Measurements from ENCODE around the gene DPH1.

DNA sequence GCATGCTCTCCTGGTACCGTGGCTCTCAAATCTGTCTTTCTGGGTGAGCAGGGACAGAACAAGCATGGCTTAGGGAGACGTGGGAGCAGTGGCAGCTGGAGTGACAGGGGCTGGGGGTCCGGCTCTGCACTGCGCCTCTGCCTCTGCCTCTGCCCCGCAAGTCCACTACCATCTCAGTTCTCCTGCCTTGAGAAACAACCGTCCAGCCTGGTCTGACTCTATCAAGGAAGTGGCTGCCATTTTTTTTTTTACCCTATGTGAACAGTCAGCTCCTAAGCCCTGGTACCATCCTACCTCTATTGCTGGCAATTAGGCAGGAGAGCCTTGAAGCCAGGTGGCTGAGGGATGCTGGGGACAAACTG is 41.1 kb downstream of the DPH1 start:
- no peak for TF ChIP-seq POLR2AphosphoS5 (IDR thresholded peaks at IDR 0.05)
- TF ChIP-seq CTCF (IDR thresholded peaks at IDR 0.05): no peak
- no peak for TF ChIP-seq POLR2A (IDR thresholded peaks at IDR 0.05)
- TF ChIP-seq EP300 (IDR thresholded peaks at IDR 0.05): no peak
